Stimulated activated CD4-positive, alpha-beta T cell treated with anti-CD3 and anti-CD28 coated beads, Interleukin-12 subunit alpha, Interleukin-12 subunit beta, amount 100 ng/mL, for 48 hours (primary cell): ENCODE results near the gene NEUROD1.
A peak's percentile ranks its signal among the peaks of the same experiment; 100 is the strongest.
"Not testable (repeated sequence)": the region's sequence is repeated elsewhere in the genome, so short reads cannot be mapped to it uniquely, and the experiment has no call there.

ENCODE experiments used
- DNase-seq, 3 donors: peaks; one replicate each; pipeline ENCODE4 v3.0.0-alpha.2; 2020; ENCODE audit warnings: low read depth in 2 of 3, low spot score in 1 of 3

The NEUROD1 gene

DNA sequence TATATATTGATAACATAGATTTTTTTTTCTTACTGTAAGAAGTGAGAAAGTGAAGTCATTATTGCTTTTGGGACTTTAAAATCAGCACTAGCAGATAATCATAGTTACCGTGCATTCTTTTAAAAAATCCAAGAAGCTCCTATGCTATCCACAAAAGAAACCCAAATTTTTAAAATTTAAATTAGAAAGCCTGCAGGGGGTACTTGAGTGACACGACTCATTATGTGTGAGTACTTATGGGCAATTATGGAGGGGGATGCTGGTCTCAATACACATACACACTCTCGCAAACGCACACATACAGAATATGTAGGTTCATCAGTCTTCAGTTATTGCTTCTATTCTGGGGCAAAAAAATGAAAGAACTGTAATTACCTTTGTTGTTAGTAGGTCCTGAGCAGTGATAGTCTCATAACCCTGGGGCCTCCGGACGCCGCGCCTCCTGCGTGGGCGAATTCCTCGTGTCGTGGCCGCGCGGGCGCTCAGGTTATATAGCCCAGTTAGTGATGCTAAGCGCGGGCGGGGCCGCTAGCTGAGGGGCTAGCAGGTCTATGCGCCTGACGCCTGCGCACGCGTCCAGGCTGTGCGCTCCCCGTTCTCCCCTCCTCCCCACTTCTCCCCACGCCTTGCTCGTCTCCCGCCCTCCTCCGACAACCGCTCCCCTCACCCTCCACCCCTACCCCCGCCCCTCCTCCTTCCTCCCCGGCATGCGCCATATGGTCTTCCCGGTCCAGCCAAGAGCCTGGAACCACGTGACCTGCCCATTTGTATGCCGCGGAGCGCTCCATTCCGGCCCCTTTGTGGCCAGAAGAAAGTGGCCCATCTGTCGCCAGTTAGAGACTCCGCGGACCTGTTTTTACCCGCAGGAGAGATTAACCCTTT lies at the start of gene NEUROD1:
TSS of gene NEUROD1 (minus strand) at position 463 of the 882 bp plus-strand sequence. CDS start 1,657 bp downstream, outside the sequence.
- DNase-seq: no peak

DNA sequence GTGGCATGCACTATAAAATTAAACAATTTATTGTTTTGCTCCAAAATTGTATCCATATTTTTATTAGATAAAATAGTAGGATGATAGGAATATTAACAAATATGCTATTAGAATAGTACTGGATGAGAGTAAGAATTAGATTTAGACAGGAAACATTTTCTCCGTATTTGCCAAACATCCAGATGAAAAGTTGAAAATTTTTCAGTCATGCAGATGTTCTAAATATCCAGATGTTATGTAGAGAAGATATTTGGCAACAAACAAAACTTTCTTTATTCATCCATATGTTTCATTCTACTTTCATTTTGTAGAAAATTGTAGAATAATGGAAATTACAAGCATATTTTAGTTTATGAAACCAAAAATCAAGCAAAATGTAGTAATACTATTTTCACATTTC lies 45.2 kb upstream of the NEUROD1 start:
- DNase-seq: no peak

GRCh38 chr2:181724662-181725061 lies 44.3 kb upstream of the NEUROD1 start:
- DNase-seq: no peak

- DNase-seq: no peak
These were observed 43.4 kb upstream of the NEUROD1 start for GRCh38 chr2:181723731-181724130.

- DNase-seq: peak; percentile 25 to 77 (median 43)
These were observed 34.8 kb upstream of the NEUROD1 start for GRCh38 chr2:181715033-181715630.

DNA sequence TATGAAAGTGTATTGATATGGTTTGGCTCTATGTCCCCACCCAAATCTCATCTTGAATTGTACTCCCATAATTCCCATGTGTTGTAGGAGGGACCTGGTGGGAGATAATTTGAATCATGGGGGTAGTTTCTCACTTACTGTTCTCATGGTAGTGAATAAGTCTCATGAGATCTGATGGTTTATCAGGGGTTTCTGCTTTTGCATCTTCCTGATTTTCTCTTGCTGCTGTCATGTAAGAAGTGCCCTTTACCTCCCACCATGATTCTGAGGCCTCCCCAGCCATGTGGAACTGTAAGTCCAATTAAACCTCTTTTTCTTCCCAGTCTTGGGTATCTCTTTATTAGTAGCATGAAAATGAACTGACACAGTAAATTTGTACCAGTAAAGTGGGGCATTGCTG lies 30.7 kb upstream of the NEUROD1 start:
- not testable (repeated sequence) for DNase-seq

GRCh38 chr2:181702519-181702918 lies 22.2 kb upstream of the NEUROD1 start:
- DNase-seq: not testable (repeated sequence)

- no peak for DNase-seq
These were observed 17.9 kb upstream of the NEUROD1 start for GRCh38 chr2:181698223-181698622.

DNA sequence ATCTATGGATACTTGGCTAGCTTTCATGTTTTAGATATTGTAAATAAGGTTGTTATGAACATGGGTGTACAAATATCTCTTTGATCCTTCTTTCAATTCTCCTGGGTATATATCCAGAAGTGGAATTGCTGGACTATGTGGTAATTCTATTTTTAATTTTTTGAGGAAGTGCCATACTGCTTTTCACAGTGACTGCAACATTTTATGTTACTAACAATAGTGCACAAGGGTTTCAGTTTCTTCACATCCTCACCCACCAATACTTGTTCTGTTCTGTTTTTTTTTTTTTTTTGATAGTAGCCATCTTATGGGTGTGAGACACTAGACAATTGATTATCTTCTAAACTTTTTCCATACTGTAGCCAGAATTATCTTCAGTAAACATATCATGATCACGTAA lies 17.3 kb upstream of the NEUROD1 start:
- no peak for DNase-seq

DNA sequence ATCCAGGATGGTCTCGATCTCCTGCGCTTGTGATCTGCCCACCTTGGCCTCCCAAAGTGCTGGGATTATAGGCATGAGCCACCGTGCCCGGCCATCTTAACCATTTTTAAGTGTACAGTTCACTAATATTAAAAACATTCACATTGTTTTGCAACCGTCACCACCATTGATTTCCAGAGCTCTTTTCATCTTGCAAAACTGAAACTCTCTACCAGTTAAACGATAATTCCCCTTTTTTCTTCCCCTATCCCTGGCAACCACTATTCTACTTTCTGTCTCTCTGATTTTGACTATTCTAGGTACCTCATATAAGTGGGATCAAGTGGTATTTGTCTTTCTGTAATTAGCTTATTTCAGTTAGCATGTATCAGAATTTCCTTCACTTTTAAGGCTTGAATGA lies 16.8 kb upstream of the NEUROD1 start:
- DNase-seq: no peak

- DNase-seq: no peak
These were observed 14.0 kb upstream of the NEUROD1 start for GRCh38 chr2:181694271-181694670.

DNA sequence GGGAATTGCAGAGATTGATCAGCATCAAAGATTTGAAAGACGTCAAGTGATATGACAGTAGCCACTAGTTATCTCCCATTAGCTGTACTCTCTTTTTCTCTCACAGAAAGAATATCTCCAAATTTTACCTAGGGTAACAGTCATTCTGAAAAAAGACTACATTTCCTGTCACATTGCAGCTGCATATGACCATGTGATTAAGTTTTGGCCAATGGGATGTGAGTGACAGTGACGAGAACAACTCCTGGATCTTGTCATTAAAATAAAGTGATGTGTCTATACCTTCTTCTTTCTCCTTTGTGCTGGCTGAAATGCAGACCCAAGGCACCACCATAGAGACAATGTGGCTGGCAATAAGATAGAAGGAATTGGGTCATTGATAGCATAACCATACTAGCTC lies 10.5 kb upstream of the NEUROD1 start:
- no peak for DNase-seq

DNA sequence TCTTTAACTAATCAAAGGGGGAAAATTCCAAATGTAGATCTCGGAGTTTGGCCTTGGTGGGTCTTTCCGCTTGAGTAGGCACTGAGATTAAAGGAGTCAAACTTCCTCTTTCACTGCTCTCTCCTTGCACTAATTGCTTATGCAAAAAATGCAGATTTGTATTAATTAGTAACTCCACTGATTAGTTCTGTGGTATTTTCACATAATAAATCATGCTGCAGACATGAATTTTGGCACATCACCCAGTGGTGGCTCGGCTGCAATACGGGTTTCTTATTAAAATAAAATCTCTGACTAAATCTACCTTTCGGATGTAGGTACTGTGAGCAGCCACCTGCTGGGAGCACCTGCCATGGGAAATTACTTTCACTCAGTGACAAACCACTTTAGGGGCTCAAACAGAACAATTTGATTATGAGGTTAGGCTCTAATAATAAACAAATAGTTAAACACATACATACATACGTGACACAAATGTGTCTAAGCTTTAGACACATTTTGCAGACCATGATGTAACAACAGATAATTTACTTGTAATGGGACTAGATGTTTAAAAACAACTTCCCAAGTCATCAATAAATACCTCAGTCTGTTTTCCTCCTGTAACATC lies 6.4 kb upstream of the NEUROD1 start:
- DNase-seq: no peak

DNA sequence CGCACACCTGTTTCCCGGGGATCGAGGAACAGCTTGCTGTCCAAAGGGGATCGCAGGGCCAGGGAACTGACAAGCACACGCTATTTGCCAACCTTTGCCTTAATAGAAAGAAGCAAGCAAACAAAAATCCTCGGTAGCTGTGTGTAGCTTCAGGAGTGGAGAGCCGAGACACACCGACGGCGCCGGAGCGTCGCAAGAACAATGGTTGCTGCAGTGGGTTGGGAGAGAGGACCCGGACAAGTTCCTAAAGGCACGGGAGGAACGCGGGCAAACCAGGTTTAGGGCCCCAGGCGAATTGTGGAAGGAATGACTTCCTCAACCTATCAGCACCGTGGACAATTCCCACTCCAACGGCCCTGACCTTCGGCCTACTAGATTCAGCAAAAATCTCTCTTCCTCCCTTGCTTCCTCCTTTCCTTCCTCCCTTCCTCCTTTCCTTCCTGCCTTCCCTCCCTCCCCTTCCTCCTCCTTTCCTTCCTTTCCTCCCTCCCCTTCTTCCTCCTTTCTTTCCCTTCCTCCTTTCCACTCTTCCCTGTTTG lies 4.9 kb upstream of the NEUROD1 start:
- DNase-seq: no peak

- DNase-seq: no peak
These were observed 4.3 kb upstream of the NEUROD1 start for GRCh38 chr2:181684454-181685149.

GRCh38 chr2:181683518-181684453 lies 3.5 kb upstream of the NEUROD1 start:
- DNase-seq: no peak

GRCh38 chr2:181682795-181683517 lies 2.6 kb upstream of the NEUROD1 start:
- DNase-seq: no peak

DNA sequence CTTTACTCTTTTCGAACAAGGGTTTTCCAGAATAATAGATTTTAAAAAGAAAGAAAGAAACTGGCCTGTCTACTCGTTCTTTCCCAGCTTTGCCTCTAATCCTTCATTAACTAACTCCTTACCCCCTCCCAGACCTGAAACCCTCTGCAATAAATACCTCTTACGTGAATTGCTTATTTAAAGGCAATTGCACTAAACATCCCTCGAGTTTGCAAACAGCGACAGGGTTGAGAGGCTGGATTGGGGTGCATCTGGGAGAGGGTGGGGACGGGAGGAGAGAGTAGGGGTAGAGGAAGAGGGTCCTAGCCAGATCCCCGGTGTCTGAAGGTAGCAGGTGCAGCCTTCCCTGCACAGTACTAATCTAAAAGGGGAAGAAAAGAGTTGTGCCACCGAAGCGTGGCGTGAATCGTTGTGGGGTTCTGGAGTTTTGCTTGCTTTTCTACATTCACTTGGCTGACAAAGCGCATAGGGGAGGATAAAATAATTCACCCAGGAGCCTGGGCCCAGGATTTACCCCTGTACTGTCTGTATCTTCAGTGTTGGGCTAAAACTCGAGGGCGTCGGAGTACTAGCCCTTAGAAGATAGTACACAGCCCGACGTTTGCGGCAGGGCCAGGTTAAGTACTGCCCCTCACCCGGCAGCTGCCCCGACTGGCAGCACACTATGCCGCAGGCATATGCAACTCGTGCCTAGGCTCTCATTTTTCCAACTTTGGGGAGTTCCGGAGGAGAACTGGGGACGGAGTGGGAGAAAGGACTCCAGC lies 1.9 kb upstream of the NEUROD1 start:
- no peak for DNase-seq
